BJ (cell line): Measurements from ENCODE around the gene PXN. TPM values are rescaled to one million over a fixed set of nuclear protein-coding genes. Genes with fewer than 3 reads are reported as not detected.
A peak's percentile ranks its signal among the peaks of the same experiment; 100 is the strongest.

Experiments
- CTCF ChIA-PET: fragments of 350-600 bp; formaldehyde crosslinking; extraction: SDS; loops from one replicate; lab custom pipeline; 2021; ENCODE audit warnings: antibody characterized with exemption, inconsistent platforms; lab: Yijun Ruan, JAX
- POLR2A ChIA-PET: fragments of 300-600 bp; sonication (Branson Sonifier 250); formaldehyde crosslinking; extraction: SDS; loops from one replicate; lab custom pipeline; 2021; ENCODE audit warnings: antibody characterized with exemption; lab: Charles Lee
- DNase-seq: peaks from one replicate; pipeline ENCODE4 v3.0.0-alpha.2; 2011; ENCODE audit warnings: low read depth
- H3K27me3 ChIP-seq: 2 replicates; pipeline ENCODE4 v1.6.0; 2011; ENCODE audit warnings: low read length; ENCODE audit not compliant: control insufficient read depth, insufficient read depth
- H3K36me3 ChIP-seq: 2 replicates; pipeline ENCODE4 v1.5.1; 2011; ENCODE audit warnings: low read length; ENCODE audit not compliant: control insufficient read depth, insufficient read depth
- H3K4me3 ChIP-seq: 2 replicates; pipeline ENCODE4 v1.5.1; 2011; ENCODE audit warnings: low read depth, mild to moderate bottlenecking, control low read depth, low read length
- CTCF ChIP-seq: IDR thresholded peaks from 2 replicates; pipeline ENCODE4 v1.5.1; 2011; ENCODE audit warnings: low read depth, mild to moderate bottlenecking, control low read depth, inconsistent platforms, low read length, moderate library complexity; ENCODE audit not compliant: insufficient read depth
- polyA minus RNA-seq: library from RNA; depleted of rRNA, polyadenylated mRNA; stranded (reverse); fragments of >200 nt; gene quantifications from 2 replicates; pipeline ENCODE4 v1.2.3, GENCODE V29; 2011; rRNA and poly(A)+ RNA removed
- polyA plus RNA-seq: library from polyadenylated mRNA; depleted of rRNA; stranded (reverse); fragments of >200 nt; gene quantifications from 2 replicates; pipeline ENCODE4 v1.2.3, GENCODE V29; 2011; rRNA removed

The PXN gene
- polyA plus RNA-seq (23.9 and 41.8 TPM in 2 replicates), polyA minus RNA-seq (33.0 and 50.6 TPM in 2 replicates)

GRCh38 chr12:120265473-120266179 lies at the start of gene PXN:
PXN (minus strand) TSS chr12:120265730; CDS start chr12:120265629, 101 bp downstream.
- no peak for DNase-seq
- TF ChIP-seq CTCF: peak; percentile 59
- Histone ChIP-seq H3K27me3 (no peaks in the 10 kb centered on the region), H3K4me3 (peak within 1 kb of the TSS; percentile 95), H3K36me3 (no peaks in the 10 kb centered on the region)
- ChIA-PET POLR2A (interaction anchor here (0.6 to 3.5 kb wide), 3 partner anchors 26 to 65 kb away, joined by 7 to 29 read pairs (median 9); partner anchors contain the start of gene RPLP0), CTCF (interaction anchor here (0.7 to 14.8 kb wide), 25 partner anchors 8 to 119 kb away, joined by 3 to 482 read pairs (median 5); partner anchors contain the start of genes RNU4-1, RNU4-2 and RPLP0)

- CTCF ChIA-PET: interaction anchor here (0.6 to 3.1 kb wide), 3 partner anchors 11 to 41 kb away, joined by 3 to 19 read pairs (median 3); partner anchors contain the start of gene SIRT4
- no peak overlapping the region for H3K4me3 ChIP-seq
- peaks cover 3% of the 10 kb centered on the region; the same call in 1 of the 2 replicates for H3K27me3 ChIP-seq
- no peaks in the 10 kb centered on the region for H3K36me3 ChIP-seq
- POLR2A ChIA-PET: no interaction called here
- 0 out of 2 replicates have a peak, but pooled peaks have one; percentile 27 for TF ChIP-seq CTCF
- no peak for DNase-seq
Measured at GRCh38 chr12:120314220-120314619, 48.7 kb upstream of the PXN start.

GRCh38 chr12:120301962-120302815 lies 36.7 kb upstream of the PXN start, which contains the start of gene SIRT4:
SIRT4 (plus strand) TSS chr12:120302321; CDS start chr12:120303562, 1,241 bp downstream.
- POLR2A ChIA-PET: interaction anchor here (1.1 to 2.4 kb wide), 2 partner anchors 10 to 101 kb away, joined by 6 to 37 read pairs; partner anchors contain the start of genes RNU4-1, RNU4-2 and RPLP0
- DNase-seq: peak; percentile 71
- peak; percentile 89 for TF ChIP-seq CTCF
- CTCF ChIA-PET: interaction anchor here (0.7 to 2.9 kb wide), 11 partner anchors 10 to 106 kb away, joined by 3 to 19 read pairs (median 6); partner anchors contain the start of genes RNU4-1 and RNU4-2
- peak within 1 kb of the TSS; percentile 44 for H3K4me3 ChIP-seq
- no peaks in the 10 kb centered on the region for H3K36me3 ChIP-seq
- no peaks in the 10 kb centered on the region for H3K27me3 ChIP-seq

- no peaks in the 10 kb centered on the region for H3K27me3 ChIP-seq
- peak; percentile 59 for DNase-seq
- POLR2A ChIA-PET: interaction anchor here (0.6 to 2.7 kb wide), 7 partner anchors 10 to 97 kb away, joined by 4 to 37 read pairs (median 14); partner anchors contain the start of genes RPLP0 and SIRT4
- no peak for TF ChIP-seq CTCF
- H3K36me3 ChIP-seq: no peaks in the 10 kb centered on the region
- H3K4me3 ChIP-seq: peak within 1 kb of the TSS; percentile 47
- CTCF ChIA-PET: interaction anchor here (1.5 to 5.2 kb wide), 5 partner anchors 9 to 147 kb away, joined by 3 to 46 read pairs (median 4); partner anchors contain the start of genes PXN and SIRT4
Measured at GRCh38 chr12:120292661-120293531, 27.4 kb upstream of the PXN start, which contains the start of gene RNU4-1. RNU4-1 (minus strand) TSS chr12:120293237.
